Dedifferentiated amniotic fluid mesenchymal stem cell (primary cell): ENCODE data around the gene THY1.
"Not testable (repeated sequence)": the region's sequence is repeated elsewhere in the genome, so short reads cannot be mapped to it uniquely, and the experiment has no call there.

ENCODE experiments used
- DNase-seq: peaks from one replicate; pipeline ENCODE4 v3.0.0-alpha.2; 2016; ENCODE audit errors: extremely low spot score

The THY1 gene

DNA sequence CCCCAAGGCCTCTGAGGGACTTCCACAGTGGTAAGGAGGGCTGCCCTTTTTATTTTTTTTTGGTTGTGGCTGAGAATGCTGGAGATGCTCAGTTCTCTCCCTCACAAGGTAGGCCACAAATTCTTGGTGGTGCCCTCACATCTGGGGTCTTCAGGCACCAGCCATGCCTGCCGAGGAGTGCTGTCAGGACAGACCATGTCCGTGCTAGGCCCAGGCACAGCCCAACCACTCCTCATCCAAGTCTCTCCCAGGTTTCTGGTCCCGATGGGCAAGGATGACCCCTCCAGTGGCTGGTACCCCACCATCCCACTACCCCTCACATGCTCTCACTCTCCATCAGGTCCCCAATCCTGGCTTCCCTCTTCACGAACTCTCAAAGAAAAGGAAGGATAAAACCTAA lies 4.2 kb downstream of the THY1 start:
- DNase-seq, result no peak

DNA sequence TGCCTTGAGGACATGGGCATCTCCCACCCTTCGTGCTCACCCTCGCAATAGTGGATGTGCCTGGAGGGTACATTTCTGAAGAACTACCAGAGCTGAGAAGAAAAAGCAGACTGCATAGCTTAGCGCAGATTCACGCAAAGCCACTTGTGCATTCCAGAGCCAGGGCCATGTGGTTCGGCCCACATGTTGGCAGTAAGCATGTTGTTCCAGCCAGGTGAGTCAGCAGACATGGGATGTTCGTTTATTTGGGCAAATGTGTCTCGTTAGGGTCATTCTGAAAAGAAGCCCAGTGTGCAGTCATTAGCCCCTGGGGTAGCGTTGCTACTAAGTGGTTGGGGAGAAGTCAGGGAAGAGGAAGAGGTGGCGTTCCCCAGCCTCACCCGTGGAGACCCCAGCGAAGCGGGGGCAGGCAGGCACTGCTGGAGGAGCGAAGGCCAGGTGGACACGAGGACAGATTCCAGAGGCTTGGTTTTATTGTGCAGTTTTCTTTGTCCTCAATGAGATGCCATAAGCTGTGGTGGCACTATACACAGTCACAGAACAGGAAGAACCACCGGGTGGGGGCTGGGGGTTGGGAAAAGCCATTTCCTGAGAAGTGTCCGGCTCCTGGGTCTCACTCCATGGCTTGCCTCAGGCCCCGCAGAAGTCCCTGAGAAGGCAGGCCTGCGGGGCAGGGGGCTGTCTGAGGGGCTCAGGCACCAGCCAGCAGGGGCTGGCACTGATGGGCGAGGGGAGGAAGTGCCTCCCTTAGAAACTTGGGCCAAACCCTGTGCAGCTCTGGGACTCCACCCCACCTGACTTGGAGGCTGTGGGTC lies 5.0 kb downstream of the THY1 start:
- DNase-seq, result peak; percentile 86

DNA sequence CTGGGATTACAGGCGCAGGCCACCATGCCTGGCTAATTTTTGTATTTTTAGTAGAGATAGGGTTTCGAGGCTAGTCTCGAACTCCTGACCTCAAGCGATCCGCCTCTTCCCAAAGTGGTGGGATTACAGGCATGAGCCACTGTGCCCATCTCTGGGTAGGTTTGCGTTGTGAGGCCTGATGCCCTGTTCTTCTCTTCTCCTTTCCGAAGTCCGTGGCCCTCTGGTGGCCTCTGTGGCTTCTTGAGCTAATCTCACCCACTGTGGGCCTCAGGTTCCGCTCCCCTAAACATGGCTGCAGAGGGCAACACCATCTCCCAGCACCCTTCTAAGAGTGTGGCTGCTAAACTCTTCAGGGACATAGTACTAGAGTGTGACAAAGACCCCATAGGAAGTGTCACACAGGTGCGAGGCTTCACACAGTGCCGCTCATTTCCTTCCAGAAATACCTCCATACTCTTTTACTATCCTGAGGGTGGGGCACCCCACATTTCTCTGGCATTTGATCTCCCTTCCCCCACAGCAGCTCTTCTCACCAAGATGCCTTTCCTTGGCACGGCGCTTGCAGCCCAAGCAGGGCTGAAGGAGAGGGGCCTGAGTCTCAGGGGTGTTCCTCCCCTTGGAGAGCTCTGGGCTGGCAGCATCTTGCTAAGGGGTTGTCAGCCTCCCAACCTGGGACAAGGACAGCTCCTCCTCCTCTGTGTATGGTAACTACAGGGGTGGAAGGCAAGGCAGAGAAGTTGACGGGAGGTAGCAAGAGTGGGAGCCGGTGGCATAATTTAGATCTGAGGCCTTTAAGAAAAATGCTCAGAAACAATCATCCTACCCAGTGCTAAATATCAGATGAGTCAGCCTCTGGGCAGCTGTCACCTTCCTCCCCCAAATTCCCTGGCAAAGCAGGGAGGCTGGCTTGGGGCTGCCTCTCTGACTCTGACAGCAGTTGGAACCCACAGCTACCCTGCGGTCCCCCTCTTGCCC lies 6.1 kb downstream of the THY1 start:
- peak; percentile 40 for DNase-seq

DNA sequence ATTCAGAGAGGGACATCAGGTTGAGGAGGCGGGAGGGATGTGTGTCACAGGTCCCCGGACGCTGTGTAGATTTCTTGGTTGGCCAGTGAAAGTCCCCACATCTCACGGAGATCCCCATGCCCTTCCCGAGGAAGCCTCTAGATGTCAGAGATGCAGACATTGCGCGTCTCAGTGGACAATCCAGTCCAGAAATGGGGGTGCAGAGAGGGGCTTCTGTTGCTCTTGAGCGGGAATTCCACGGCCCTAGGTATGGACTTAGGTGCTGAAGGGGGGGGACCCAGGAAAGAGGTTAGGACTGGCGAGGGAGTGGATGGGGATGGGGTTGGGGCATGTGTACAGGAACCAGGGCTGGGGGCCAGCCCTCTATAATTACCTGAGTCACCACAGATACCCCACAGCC lies 7.0 kb downstream of the THY1 start:
- DNase-seq, result no peak

DNA sequence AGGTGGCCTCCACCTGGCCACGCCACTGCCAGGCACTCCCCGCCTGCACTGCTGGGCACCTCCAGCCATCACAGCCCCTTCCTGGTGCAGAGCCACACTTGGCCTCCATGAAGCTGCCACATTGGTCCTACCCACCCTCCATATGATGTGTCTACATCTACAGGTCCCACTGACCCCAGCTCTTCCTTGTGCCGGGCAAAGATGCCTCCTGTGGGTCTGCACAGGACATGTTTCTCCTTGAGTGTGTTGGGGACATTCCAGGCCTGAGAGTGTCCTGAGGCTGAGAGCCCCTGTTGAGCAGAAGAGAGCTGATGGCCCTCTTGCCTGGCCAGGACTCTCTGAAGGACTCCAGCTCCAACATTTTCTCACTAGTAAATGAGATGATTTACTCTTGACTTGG lies 7.5 kb downstream of the THY1 start:
- no peak for DNase-seq

DNA sequence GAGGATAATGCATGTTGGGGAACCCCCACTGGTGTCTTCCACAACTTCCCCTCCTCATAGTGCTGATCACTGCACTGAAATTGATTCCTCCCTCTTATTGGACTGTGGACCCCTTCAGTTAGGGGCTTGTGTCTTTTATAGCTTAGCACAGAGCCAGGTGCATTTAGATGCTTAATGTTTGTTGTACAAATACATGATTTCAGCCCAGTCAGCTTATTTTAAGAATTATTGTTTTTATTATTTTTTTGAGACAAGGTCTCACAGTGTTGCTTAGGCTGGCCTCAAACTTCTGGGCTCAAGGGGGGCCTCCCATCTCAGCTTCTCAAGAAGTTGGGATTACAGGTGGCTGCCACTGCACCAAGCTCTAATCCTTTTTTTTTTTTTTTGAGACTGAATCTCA lies 8.2 kb downstream of the THY1 start:
- DNase-seq, result no peak

DNA sequence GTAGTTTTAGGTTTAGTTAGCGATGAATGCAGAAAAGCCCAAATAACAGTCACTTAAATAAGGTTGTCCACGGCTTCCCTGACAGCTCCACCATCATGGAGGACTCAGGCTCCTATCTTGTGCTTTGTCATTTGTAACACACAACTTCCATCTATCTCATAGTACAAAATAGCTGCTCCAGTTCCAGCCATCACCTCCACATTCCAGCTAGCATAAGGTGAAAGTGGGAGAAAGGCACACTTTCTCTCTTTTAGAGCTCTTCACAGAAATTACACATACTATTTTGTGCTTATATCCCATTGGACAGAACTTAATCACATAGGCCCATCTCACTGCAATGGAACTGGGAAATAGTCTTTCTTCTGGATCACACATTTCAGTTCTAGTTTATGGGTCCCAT lies 8.7 kb downstream of the THY1 start:
- DNase-seq, result no peak

DNA sequence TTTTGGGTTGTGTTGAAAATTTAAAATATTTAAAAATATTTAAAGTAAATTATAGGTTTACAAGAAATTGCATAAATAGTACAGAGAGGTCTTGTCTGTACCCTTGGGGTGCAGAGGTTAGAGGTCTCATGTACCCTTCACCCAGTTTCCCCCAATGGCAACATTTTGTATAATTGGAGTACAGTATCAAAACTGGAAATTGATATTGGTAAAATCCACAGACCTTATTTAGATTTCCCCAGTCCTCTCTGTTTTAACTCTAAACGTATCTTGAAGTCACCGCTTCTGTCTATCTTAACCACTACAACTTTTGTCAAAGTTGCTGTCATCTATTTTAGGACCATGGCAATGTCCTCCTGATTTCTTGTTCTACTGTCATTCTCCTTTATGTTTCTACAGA lies 10.9 kb downstream of the THY1 start:
- DNase-seq, result no peak

DNA sequence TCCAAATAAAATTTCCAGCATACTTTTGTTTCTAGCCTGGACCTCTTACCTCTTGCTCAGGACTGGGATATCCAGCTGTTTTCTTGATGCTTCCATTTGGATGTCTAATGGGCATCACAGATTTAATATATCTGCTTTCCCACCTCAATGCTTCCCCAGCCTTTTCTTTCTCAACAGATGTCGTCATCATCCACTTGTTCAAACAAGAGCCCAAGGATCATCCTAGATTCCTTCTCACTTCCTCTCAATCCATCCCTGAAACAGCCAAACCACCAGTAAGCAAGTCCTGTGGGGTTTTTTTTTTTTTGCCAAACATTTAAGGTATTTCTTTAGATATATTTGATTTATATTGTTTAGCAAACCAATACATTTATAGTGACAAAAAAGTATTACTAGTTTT lies 12.5 kb downstream of the THY1 start:
- DNase-seq, result no peak

DNA sequence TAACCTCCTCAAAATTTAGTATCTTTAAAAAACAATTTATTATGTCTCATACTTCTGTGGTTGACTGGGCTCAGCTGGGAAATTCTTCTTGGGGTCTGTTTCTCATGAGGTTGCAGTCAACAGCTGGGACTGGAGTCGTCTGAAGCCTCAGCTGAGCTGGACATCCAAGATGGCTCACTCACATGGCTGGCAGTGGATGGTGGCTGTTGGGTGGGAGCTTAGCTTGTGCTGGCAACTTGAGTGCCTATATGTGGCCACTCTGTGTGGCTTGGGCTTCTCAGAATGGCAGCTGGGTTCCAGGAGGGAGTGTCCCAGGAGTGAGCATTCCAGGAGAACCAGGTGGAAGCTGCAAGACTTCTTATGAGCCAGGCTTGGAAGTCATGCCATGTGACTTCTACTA lies 13.2 kb downstream of the THY1 start:
- DNase-seq, result no peak

DNA sequence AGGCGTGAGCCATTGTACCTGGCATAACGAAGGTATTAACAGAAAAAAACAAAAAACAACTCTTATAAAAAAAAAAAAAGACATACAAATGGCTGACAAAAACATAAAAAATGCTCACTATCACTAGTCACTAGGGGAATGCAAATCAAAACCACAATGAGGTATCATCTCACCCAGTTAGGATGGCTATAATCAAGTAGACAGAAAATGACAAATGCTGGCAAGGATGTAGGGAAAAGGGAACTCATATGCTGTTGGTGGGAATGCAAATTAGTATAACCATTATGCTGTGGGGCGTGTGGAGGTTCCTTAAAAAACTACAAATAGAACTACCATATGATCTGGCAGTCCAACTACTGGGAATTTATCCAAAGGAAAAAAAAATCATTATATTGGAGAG lies 17.0 kb downstream of the THY1 start:
- DNase-seq, result no peak

DNA sequence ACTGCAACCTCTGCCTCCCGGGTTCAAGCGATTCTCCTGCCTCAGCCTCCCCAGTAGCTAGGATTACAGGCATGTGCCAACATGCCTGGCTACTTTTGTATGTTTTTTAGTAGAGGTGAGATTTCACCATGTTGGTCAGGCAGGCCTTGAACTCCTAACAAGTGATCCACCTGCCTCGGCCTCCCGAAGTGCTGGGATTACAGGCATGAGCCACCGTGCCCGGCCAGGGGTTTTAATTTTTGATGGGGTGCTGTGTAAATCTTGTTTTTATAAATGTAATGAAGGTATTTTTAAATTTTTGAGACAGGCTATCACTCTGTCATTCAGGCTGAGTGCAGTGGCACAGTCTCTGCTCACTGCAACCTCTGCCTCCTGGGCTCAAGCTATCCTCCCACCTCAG lies 17.5 kb downstream of the THY1 start:
- DNase-seq, result not testable (repeated sequence)

DNA sequence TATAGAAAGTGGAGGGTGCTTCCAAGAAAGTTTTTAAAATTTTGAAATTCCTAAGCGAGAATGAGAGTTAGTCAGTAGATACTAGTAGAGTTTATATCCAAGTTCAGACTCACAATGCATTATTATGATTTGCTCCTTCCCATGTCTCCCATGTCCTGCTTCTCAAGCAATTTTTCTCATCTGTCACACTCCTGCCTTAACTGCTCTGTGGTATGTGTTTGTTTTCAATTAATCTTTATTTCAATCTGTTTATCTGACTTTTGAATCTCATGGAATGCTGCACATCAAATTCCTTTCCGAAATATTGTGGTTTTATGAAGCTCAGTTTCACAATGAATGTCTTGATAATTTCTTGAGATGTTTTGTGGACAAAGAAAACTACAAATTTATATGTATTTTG lies 18.1 kb downstream of the THY1 start:
- no peak for DNase-seq

DNA sequence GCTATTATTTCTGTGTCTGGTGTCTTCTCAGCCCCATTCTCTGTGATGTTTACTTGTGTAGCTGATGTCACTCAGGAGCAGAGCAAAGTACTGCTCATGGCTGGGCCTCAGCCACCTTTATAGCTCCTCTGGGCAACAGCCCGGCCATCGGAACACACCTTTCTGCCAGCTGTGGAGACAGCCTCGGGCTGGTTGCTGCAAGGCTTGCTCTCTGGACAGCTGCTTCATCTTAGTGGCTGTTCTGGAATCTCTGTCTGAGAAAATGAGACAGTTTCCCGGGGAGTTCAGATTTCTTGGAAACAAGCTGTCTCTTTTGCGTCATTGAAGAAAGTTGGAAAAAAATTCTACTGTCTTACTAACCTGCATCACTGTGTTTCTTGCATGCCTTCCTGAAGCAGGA lies 20.0 kb downstream of the THY1 start:
- no peak for DNase-seq

DNA sequence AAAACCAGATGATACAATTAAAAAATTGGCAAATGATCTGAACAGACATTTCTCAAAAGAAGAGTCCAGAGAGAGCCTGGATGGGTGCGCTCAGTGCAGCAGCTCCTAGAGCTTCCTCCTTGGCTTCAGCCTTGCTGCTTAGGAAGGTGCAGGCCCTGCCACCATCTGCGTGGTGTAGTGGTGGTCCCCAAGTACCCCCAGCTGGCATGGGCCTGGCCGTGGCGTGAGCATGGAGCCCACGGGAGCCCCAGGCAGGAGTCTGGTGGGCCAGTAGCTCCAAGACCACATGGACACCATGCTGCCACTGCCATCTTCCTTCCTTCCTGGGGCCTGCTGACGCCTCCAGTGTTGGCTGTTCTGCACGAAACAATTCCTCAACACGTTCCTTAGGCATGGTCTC lies 20.5 kb downstream of the THY1 start:
- no peak for DNase-seq

DNA sequence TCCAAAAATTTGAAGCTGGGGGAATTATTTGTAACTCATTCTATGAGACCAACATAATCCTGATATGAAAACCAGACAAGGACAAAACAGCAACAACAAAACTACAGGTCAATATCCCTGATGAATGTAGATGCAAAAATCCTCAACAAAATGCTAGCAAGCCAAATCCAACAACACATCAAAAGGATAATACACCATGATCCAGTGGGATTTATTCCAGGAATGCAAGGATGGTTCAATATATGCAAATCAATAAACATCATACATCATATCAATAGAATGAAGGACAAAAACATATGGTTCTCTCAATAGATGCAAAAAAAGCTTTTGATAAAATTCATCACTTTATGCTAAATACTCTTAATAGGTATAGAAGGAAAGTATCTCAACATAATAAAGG lies 22.1 kb downstream of the THY1 start:
- no peak for DNase-seq

DNA sequence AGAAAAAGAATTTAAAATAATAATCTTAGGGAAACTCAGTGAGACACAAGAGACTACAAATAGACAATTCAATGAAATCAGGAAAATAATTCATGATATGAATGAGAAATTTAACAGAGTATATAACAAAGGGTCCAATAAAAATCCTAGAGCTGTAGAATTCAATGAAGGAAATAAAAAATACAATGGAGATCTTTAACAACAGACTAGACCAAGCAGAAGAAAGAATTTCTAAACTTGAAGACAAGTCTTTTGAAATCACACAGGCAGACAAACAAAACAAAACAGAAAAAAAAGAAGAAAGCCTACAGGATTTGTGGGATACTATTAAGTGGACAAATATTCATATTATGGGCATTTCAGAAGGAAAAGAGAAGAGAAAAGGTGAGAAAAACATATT lies 25.2 kb downstream of the THY1 start:
- DNase-seq, result no peak

DNA sequence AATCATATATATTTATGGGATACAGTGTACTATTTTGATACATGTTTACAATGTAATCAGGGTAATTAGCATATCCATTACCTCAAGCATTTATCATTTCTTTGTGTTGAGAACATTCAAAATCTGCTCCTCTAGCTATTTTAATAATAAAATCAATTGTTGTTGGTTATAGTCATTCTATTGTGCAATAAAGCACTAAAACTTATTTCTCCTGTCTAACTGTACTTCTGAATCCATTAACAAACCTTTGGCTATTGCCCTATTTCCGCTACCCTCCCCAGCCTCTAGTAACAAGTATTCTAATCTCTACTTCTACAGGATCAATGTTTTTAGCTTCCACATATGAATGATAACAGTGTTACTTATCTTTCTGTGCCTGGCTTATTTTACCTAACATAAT lies 26.1 kb downstream of the THY1 start:
- no peak for DNase-seq

DNA sequence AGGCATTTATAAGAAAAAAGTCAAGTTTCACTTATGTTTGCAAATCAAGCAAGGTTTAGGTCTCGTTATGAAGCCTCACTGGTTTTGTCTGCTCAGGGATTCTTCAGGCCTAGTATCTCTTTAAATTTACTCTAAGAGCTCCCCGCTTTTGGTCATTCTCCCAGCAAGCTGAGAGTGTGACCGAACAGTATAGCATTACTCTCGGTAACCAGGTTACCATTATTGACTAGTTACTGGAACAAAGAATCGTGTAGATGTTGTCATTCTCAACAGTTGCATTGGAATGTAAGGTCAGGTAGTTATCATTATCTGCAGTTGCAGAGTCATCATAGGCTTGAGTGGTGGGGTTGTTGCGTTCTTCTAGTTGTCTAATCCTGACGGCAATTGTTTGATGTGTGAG lies 31.7 kb downstream of the THY1 start:
- DNase-seq, result no peak

DNA sequence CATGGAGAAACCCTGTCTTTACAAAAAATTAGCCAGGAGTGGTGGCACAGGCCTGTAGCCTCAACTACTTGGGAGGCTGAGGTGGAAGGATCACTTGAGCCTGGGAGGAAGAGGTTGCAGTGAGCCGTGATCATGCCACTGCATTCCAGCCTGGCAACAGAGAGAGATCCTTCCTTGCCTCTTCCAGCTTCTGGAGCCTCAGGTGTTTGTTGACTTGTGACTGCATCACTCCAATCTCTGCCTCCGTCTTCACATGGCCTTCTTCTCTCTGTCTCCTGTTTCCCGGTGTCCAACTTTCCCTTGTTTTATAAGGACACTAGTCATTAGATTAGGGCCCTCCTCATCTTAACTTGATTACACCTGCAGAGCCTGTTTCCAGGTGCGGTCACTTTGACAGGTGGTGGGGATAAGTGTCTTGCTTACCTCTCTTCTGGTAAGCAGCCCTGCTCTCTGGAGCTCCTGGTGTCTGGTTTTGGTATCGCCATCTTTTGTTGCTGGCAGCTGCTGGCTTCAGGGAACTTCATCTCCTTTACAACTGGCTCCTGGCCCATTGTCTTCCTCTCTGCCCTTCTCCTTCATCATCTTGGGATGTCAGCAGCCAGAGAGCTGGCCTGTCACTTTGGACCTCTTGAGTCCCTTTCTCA lies 33.2 kb downstream of the THY1 start:
- DNase-seq, result no peak

DNA sequence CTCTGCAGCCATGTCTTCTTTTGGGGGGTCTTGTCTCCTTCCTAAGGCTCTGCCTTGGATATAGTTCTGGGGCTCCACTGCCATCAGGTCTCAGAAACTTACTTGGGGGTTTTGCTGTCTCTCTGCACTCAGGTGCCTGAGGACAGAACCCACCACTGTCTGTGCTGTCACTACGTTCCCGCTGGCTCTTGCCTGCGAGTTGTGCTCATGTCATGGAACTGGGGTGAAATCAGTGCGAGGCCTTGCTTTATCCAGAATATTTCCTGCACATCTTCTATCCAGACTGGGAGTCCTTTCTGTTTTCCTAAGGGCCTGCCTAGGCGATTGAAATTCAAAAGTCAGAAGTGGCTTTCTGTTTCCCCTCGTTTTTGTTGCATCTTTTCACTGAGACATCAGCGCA lies 34.9 kb downstream of the THY1 start:
- no peak for DNase-seq

DNA sequence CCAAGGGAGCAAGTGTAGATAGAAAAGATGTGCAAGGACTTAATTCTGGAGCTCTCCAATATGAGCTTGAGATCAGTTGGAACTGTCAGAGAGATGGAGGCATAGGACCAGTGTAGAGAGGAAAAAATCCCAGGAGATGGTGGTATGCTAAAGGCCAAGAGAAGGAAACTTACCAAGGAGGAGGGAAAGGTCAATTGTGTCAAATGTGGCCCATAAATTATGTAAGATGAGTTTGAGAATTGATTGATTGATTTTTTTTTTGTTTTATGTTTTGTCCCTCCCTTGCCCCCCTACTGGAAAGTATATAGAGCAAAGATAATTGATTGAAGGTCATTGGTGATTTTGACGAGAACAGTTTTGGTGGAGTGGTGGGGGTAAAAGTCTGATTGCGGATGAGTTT lies 38.6 kb downstream of the THY1 start:
- DNase-seq, result no peak

DNA sequence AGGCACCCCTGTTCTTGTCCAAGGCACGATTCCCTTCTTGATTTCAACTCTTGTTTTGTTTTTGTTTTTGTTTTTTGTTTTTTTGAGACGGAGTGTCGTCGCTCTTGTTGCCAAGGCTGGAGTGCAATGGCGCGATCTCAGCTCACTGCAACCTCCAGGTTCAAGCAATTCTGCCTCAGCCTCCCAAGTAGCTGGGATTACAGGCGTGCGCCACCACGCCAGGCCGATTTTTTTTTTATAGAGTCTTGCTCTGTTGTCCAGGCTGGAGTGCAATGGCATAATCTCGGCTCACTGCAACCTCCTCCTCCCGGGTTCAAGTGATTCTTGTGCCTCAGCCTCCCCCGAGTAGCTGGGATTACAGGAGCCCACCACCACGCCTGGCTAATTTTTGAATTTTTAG lies 40.5 kb downstream of the THY1 start:
- DNase-seq, result not testable (repeated sequence)
